Measurements from ENCODE around the gene RORC. TPM values are rescaled to one million over a fixed set of nuclear protein-coding genes. Genes with fewer than 3 reads are reported as not detected.

Gene RORC
- total RNA-seq, 1 donor from 2014 or later = not detected

GRCh38 chr1:151849126-151849525, 17.5 kb upstream of the RORC start:
- DNase-seq (ENCODE audit: low read depth in 2 of 2) = no peak

GRCh38 chr1:151847867-151848596, 16.4 kb upstream of the RORC start:
- peak; percentile 70 to 95 for DNase-seq (ENCODE audit: low read depth in 2 of 2)

- DNase-seq (ENCODE audit: low read depth in 2 of 2) = no peak
Measured at GRCh38 chr1:151846686-151847237, 15.2 kb upstream of the RORC start.

GRCh38 chr1:151846062-151846568, 14.5 kb upstream of the RORC start:
- DNase-seq (ENCODE audit: low read depth in 2 of 2) = peak; percentile 35 to 67

GRCh38 chr1:151843398-151843797, 11.8 kb upstream of the RORC start:
- no peak for DNase-seq (ENCODE audit: low read depth in 2 of 2)

- DNase-seq (ENCODE audit: low read depth in 2 of 2) = no peak
Measured at GRCh38 chr1:151841141-151841540, 9.5 kb upstream of the RORC start.

- DNase-seq (ENCODE audit: low read depth in 2 of 2) = no peak
Measured at GRCh38 chr1:151840421-151840820, 8.8 kb upstream of the RORC start.

GRCh38 chr1:151839457-151840403, 8.1 kb upstream of the RORC start, which contains the start of gene C2CD4D:
TSS of gene C2CD4D (minus strand) at chr1:151839820. CDS start at chr1:151838989, 831 bp downstream.
- DNase-seq (ENCODE audit: low read depth in 2 of 2) = peak in 1 of 2 donors; percentile 63

GRCh38 chr1:151839082-151839412, 7.4 kb upstream of the RORC start:
- no peak for DNase-seq (ENCODE audit: low read depth in 2 of 2)

- no peak for DNase-seq (ENCODE audit: low read depth in 2 of 2)
Measured at GRCh38 chr1:151838222-151839081, 6.8 kb upstream of the RORC start.

- no peak for DNase-seq (ENCODE audit: low read depth in 2 of 2)
Measured at GRCh38 chr1:151837884-151838221, 6.3 kb upstream of the RORC start.

GRCh38 chr1:151837197-151837596, 5.6 kb upstream of the RORC start:
- no peak for DNase-seq (ENCODE audit: low read depth in 2 of 2)

GRCh38 chr1:151835596-151835995, 4.0 kb upstream of the RORC start:
- no peak for DNase-seq (ENCODE audit: low read depth in 2 of 2)

GRCh38 chr1:151834239-151834638, 2.6 kb upstream of the RORC start:
- no peak for DNase-seq (ENCODE audit: low read depth in 2 of 2)

GRCh38 chr1:151833172-151833900, 1.7 kb upstream of the RORC start:
- no peak for DNase-seq (ENCODE audit: low read depth in 2 of 2)

- no peak for DNase-seq (ENCODE audit: low read depth in 2 of 2)
Measured at GRCh38 chr1:151832318-151832980, 847 bp upstream of the RORC start.

- DNase-seq (ENCODE audit: low read depth in 2 of 2) = no peak
Measured at GRCh38 chr1:151831256-151831591, 378 bp downstream of the RORC start.

GRCh38 chr1:151830055-151830454, 1.5 kb downstream of the RORC start:
- no peak for DNase-seq (ENCODE audit: low read depth in 2 of 2)

GRCh38 chr1:151829352-151830046, 2.1 kb downstream of the RORC start:
- DNase-seq (ENCODE audit: low read depth in 2 of 2) = no peak

All from lung microvascular endothelial cell (primary cell).